NK-92 (cell line): Measurements from ENCODE around the gene CPLX4.
"Not testable (repeated sequence)": the region's sequence is repeated elsewhere in the genome, so short reads cannot be mapped to it uniquely, and the experiment has no call there.

Experiments used
- DNase-seq: peaks from one replicate; lab custom pipeline; 2025; ENCODE audit not compliant: unreplicated experiment; lab: John Stamatoyannopoulos, UW

CPLX4 gene

GRCh38 chr18:59271606-59272220, 46.7 kb downstream of the CPLX4 start:
- DNase-seq, result no peak

- no peak for DNase-seq
Measured at GRCh38 chr18:59270689-59271257, 47.7 kb downstream of the CPLX4 start.

GRCh38 chr18:59269563-59270119, 48.8 kb downstream of the CPLX4 start:
- no peak for DNase-seq

GRCh38 chr18:59268721-59269562, 49.5 kb downstream of the CPLX4 start:
- no peak for DNase-seq

GRCh38 chr18:59268127-59268720, 50.2 kb downstream of the CPLX4 start:
- DNase-seq, result no peak

GRCh38 chr18:59267503-59268126, 50.8 kb downstream of the CPLX4 start:
- no peak for DNase-seq

GRCh38 chr18:59266886-59267502, 51.5 kb downstream of the CPLX4 start:
- DNase-seq, result no peak

GRCh38 chr18:59266459-59266858, 52.0 kb downstream of the CPLX4 start:
- no peak for DNase-seq

GRCh38 chr18:59265974-59266369, 52.5 kb downstream of the CPLX4 start:
- DNase-seq, result no peak

GRCh38 chr18:59265246-59265973, 53.0 kb downstream of the CPLX4 start:
- no peak for DNase-seq

- DNase-seq, result no peak
Measured at GRCh38 chr18:59264651-59265245, 53.7 kb downstream of the CPLX4 start.

- no peak for DNase-seq
Measured at GRCh38 chr18:59264121-59264571, 54.3 kb downstream of the CPLX4 start.

- no peak for DNase-seq
Measured at GRCh38 chr18:59263661-59264060, 54.8 kb downstream of the CPLX4 start.

- DNase-seq, result not testable (repeated sequence)
Measured at GRCh38 chr18:59262243-59262642, 56.2 kb downstream of the CPLX4 start.

- DNase-seq, result not testable (repeated sequence)
Measured at GRCh38 chr18:59261842-59262241, 56.6 kb downstream of the CPLX4 start.

- DNase-seq, result not testable (repeated sequence)
Measured at GRCh38 chr18:59255491-59255890, 63.0 kb downstream of the CPLX4 start.

- DNase-seq, result no peak
Measured at GRCh38 chr18:59249199-59249774, 69.2 kb downstream of the CPLX4 start.

GRCh38 chr18:59246796-59247195, 71.7 kb downstream of the CPLX4 start:
- DNase-seq, result no peak
